H9 (cell line): ENCODE measurements around the gene DLD. TPM values are rescaled to one million over a fixed set of nuclear protein-coding genes. Genes with fewer than 3 reads are reported as not detected.

Experiments used
- DNase-seq: peaks from one replicate; pipeline ENCODE4 v3.0.0-alpha.2; 2017
- H2AFZ ChIP-seq: one replicate; pipeline ENCODE4 v1.6.1; 2013; ENCODE audit warnings: mild to moderate bottlenecking, low read length, control low read depth, moderate library complexity
- H2AK5ac ChIP-seq: 2 replicates; pipeline ENCODE4 v1.6.1; 2013; ENCODE audit warnings: low read length, control low read depth, mixed read lengths; ENCODE audit not compliant: insufficient read length
- H2BK120ac ChIP-seq: one replicate; pipeline ENCODE4 v1.6.1; 2013; ENCODE audit warnings: low read depth, mild to moderate bottlenecking, low read length, control low read depth, inconsistent platforms; ENCODE audit not compliant: poor library complexity, severe bottlenecking
- H2BK12ac ChIP-seq: 2 replicates; pipeline ENCODE4 v1.6.1; 2013; ENCODE audit warnings: low read length, control low read depth, mixed read lengths, low read depth; ENCODE audit not compliant: insufficient read length
- H2BK15ac ChIP-seq: 2 replicates; pipeline ENCODE4 v1.6.1; 2013; ENCODE audit warnings: low read depth, low read length, control low read depth
- H2BK20ac ChIP-seq: one replicate; pipeline ENCODE4 v1.6.1; 2013; ENCODE audit warnings: low read depth, mild to moderate bottlenecking, low read length, control low read depth, inconsistent platforms; ENCODE audit not compliant: poor library complexity, severe bottlenecking
- H2BK5ac ChIP-seq: 2 replicates; pipeline ENCODE4 v1.6.1; 2013; ENCODE audit warnings: low read length, control low read depth, mixed read lengths; ENCODE audit not compliant: insufficient read length
- H3K14ac ChIP-seq: 2 replicates; pipeline ENCODE4 v1.6.1; 2013; ENCODE audit warnings: low read length, control low read depth; ENCODE audit not compliant: insufficient read depth
- H3K18ac ChIP-seq: 2 replicates; pipeline ENCODE4 v1.6.1; 2013; ENCODE audit warnings: low read depth, mild to moderate bottlenecking, mixed read lengths, low read length, control low read depth; ENCODE audit not compliant: insufficient read length
- H3K23ac ChIP-seq: 2 replicates; pipeline ENCODE4 v1.6.1; 2013; ENCODE audit warnings: low read length, control low read depth, mixed read lengths, low read depth; ENCODE audit not compliant: insufficient read length
- H3K23me2 ChIP-seq: 2 replicates; pipeline ENCODE4 v1.6.1; 2013; ENCODE audit warnings: low read depth, mild to moderate bottlenecking, mixed read lengths, low read length, control low read depth; ENCODE audit not compliant: insufficient read length, poor library complexity, severe bottlenecking
- H3K27ac ChIP-seq: 2 replicates; pipeline ENCODE4 v1.5.1; 2013; ENCODE audit warnings: low read length, control low read depth, mixed read lengths, low read depth; ENCODE audit not compliant: insufficient read length
- H3K27me3 ChIP-seq: 2 replicates; pipeline ENCODE4 v1.6.1; 2013; ENCODE audit warnings: low read length, control low read depth, inconsistent platforms; ENCODE audit not compliant: insufficient read depth
- H3K4ac ChIP-seq: 2 replicates; pipeline ENCODE4 v1.6.1; 2013; ENCODE audit warnings: low read depth, mild to moderate bottlenecking, control low read depth, inconsistent platforms, low read length, moderate library complexity
- H3K4me1 ChIP-seq: 2 replicates; pipeline ENCODE4 v1.6.1; 2013; ENCODE audit warnings: low read length, control low read depth, inconsistent platforms; ENCODE audit not compliant: insufficient read depth
- H3K4me2 ChIP-seq: 2 replicates; pipeline ENCODE4 v1.6.1; 2013; ENCODE audit warnings: low read length, control low read depth, mixed read lengths; ENCODE audit not compliant: insufficient read length, insufficient read depth
- H3K56ac ChIP-seq: 2 replicates; pipeline ENCODE4 v1.6.1; 2013; ENCODE audit warnings: low read depth, mild to moderate bottlenecking, mixed read lengths, low read length, control low read depth; ENCODE audit not compliant: insufficient read length
- H3K79me1 ChIP-seq: 2 replicates; pipeline ENCODE4 v1.6.1; 2013; ENCODE audit warnings: low read depth, mild to moderate bottlenecking, moderate library complexity, low read length, control low read depth, inconsistent platforms; ENCODE audit not compliant: insufficient read depth, poor library complexity, severe bottlenecking
- H3K79me2 ChIP-seq: 2 replicates; pipeline ENCODE4 v1.6.1; 2013; ENCODE audit warnings: low read length, control low read depth, inconsistent platforms; ENCODE audit not compliant: insufficient read depth
- H3K9ac ChIP-seq: 2 replicates; pipeline ENCODE4 v1.6.1; 2013; ENCODE audit warnings: low read length, control low read depth, mixed read lengths; ENCODE audit not compliant: insufficient read length; ENCODE audit errors: extremely low read depth
- H3K9me3 ChIP-seq: one replicate; pipeline ENCODE4 v1.6.1; 2013; ENCODE audit warnings: low read depth, low read length, inconsistent platforms; ENCODE audit not compliant: control insufficient read depth
- H3T11ph ChIP-seq: one replicate; pipeline ENCODE4 v1.6.1; 2013; ENCODE audit warnings: mild to moderate bottlenecking, low read length, control low read depth, inconsistent platforms
- H4K20me1 ChIP-seq: one replicate; pipeline ENCODE4 v1.6.1; 2013; ENCODE audit not compliant: control insufficient read depth, insufficient read length, insufficient read depth
- H4K5ac ChIP-seq: 2 replicates; pipeline ENCODE4 v1.6.1; 2013; ENCODE audit warnings: low read depth, mild to moderate bottlenecking, mixed read lengths, low read length, control low read depth; ENCODE audit not compliant: insufficient read length
- H4K8ac ChIP-seq: replicated peaks from 2 replicates; pipeline ENCODE4 v1.6.1; 2013; ENCODE audit warnings: low read length, control low read depth, mixed read lengths, low read depth; ENCODE audit not compliant: insufficient read length
- H4K91ac ChIP-seq: 2 replicates; pipeline ENCODE4 v1.6.1; 2013; ENCODE audit warnings: low read depth, mild to moderate bottlenecking, moderate library complexity, mixed read lengths, low read length, control low read depth; ENCODE audit not compliant: insufficient read length
- H3K27ac Mint-ChIP-seq, 3 experiments: 2 replicates in 2 of 3; 3 replicates in 1 of 3; pipeline ENCODE4 v1.8.0; 2020 to 2021; ENCODE audit warnings: mixed read lengths in 3 of 3, mild to moderate bottlenecking in 1 of 3, moderate library complexity in 1 of 3
- H3K27me3 Mint-ChIP-seq: 2 replicates; pipeline ENCODE4 v1.8.0; 2021; ENCODE audit warnings: low read depth, mild to moderate bottlenecking, moderate library complexity, mixed read lengths
- H3K36me3 Mint-ChIP-seq, 3 experiments: 2 replicates in 2 of 3; 3 replicates in 1 of 3; pipeline ENCODE4 v1.8.0; 2020 to 2021; ENCODE audit warnings: low read depth in 3 of 3, mixed read lengths in 3 of 3; ENCODE audit not compliant: insufficient read depth in 1 of 3
- H3K4me1 Mint-ChIP-seq, 2 experiments: 2 replicates each; pipeline ENCODE4 v1.8.0; 2020; ENCODE audit warnings: mixed read lengths in 2 of 2
- H3K4me3 Mint-ChIP-seq, 2 experiments: 2 replicates in 1 of 2; 3 replicates in 1 of 2; pipeline ENCODE4 v1.8.0; 2020 to 2021; ENCODE audit warnings: mild to moderate bottlenecking in 2 of 2, mixed read lengths in 2 of 2, moderate library complexity in 1 of 2
- H3K9me3 Mint-ChIP-seq, 2 experiments: 2 replicates in 1 of 2; 3 replicates in 1 of 2; pipeline ENCODE4 v1.8.0; 2020; ENCODE audit warnings: mild to moderate bottlenecking in 2 of 2, mixed read lengths in 2 of 2, moderate library complexity in 1 of 2
- CTCF ChIP-seq: fragments of 200-600 bp; sonication (generic); conservative IDR thresholded peaks from 3 replicates; pipeline ENCODE4 v1.8.0; 2021; ENCODE audit warnings: antibody characterized with exemption, mild to moderate bottlenecking
- WGBS: extraction: QIAGEN DNeasy Blood & Tissue Kit; methylation state at CpG from one replicate; pipeline ENCODE4 v1.1.7; 2013; ENCODE audit warnings: missing lambda C conversion rate, low lambda C conversion rate, mixed read lengths; ENCODE audit not compliant: insufficient read length; ENCODE audit errors: extremely low coverage; 5-methylcytosine and 5-hydroxymethylcytosine counted together
- total RNA-seq: library from RNA; stranded (reverse); gene quantifications from 2 replicates; pipeline ENCODE4 v1.2.1, GENCODE V29; 2021

The DLD gene
- total RNA-seq, 1 experiment from 2014 or later = 93.7 TPM

DNA sequence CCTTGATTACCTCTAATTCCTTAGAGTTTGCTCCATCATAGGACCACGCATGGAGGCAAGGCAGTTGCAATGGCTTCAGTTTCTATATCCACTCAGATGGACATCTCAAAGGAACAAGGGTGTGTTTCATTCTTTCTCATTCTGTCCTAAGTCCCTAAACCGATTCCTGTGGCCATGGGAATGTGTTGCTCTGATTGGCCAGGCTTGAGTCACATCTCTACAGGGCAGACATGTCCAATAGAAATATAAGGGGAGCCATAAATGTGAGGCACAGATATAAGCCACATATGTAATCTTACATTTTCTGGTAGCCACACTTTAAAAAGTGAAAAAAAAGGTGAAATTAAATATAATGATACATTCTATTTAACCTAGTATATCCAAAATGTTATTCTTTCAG, 16.9 kb upstream of the DLD start:
- H3K56ac ChIP-seq = no peak overlapping the region
- no peaks in the 10 kb centered on the region for H3K79me1 ChIP-seq
- H4K8ac ChIP-seq = no peak overlapping the region
- no peak overlapping the region for H2BK15ac ChIP-seq
- no peaks in the 10 kb centered on the region; the same call in 1 of the 2 replicates for H3K27me3 Mint-ChIP-seq
- no peak overlapping the region for H3K9ac ChIP-seq
- WGBS = no CpG with 5 or more reads among the region's 2 CpGs
- H3K27ac Mint-ChIP-seq = no peak overlapping the region
- H3T11ph ChIP-seq = no peak overlapping the region
- H2BK12ac ChIP-seq = no peak overlapping the region
- H3K27ac ChIP-seq = no peak overlapping the region
- no peak overlapping the region for H2AK5ac ChIP-seq
- H3K79me2 ChIP-seq = no peaks in the 10 kb centered on the region
- no peaks in the 10 kb centered on the region for H3K9me3 ChIP-seq
- DNase-seq = no peak
- H3K23me2 ChIP-seq = no peaks in the 10 kb centered on the region
- H3K4me3 Mint-ChIP-seq = no peak overlapping the region
- no peak overlapping the region for H3K14ac ChIP-seq
- H3K18ac ChIP-seq = no peak overlapping the region
- no peak overlapping the region for H2BK120ac ChIP-seq
- H4K5ac ChIP-seq = no peak overlapping the region
- no peak for TF ChIP-seq CTCF
- no peaks in the 10 kb centered on the region for H3K9me3 Mint-ChIP-seq
- no peaks in the 10 kb centered on the region for H3K4me1 Mint-ChIP-seq
- no peak overlapping the region for H2BK20ac ChIP-seq
- no peaks in the 10 kb centered on the region for H3K4me1 ChIP-seq
- H4K20me1 ChIP-seq = no peaks in the 10 kb centered on the region
- no peak overlapping the region for H2BK5ac ChIP-seq
- H3K36me3 Mint-ChIP-seq = no peaks in the 10 kb centered on the region
- no peak overlapping the region for H3K4ac ChIP-seq
- no peaks in the 10 kb centered on the region for H3K27me3 ChIP-seq
- no peak overlapping the region for H4K91ac ChIP-seq
- no peak overlapping the region for H2AFZ ChIP-seq
- H3K4me2 ChIP-seq = no peak overlapping the region
- no peak overlapping the region for H3K23ac ChIP-seq
